Spleen (tissue), 3 donors: ENCODE measurements around the gene CDHR3.

Experiments used
- POLR2A ChIP-seq, 3 donors: fragments of 450-650 bp; IDR thresholded peaks; one replicate each; pipeline ENCODE4 v1.5.1; 2017; ENCODE audit warnings: antibody characterized with exemption in 3 of 3, mild to moderate bottlenecking in 1 of 3
- POLR2AphosphoS5 ChIP-seq, 3 donors: sonication (generic); formaldehyde crosslinking; IDR thresholded peaks; one replicate each; pipeline ENCODE4 v1.5.1; 2017; ENCODE audit warnings: antibody characterized with exemption in 3 of 3

GRCh38 chr7:106063024-106063423 is 100.0 kb downstream of the CDHR3 start:
- TF ChIP-seq POLR2AphosphoS5 (IDR thresholded peaks at IDR 0.05) (no peak), POLR2A (IDR thresholded peaks at IDR 0.05) (no peak)
